GM19395 (cell line): Measurements from ENCODE around the gene THNSL1.
"Not testable (repeated sequence)": the region's sequence is repeated elsewhere in the genome, so short reads cannot be mapped to it uniquely, and the experiment has no call there.

ENCODE experiments used
- ATAC-seq: cut with Tn5 transposase; IDR thresholded peaks from one replicate; pipeline ENCODE4 v1.9.1; 2021; ENCODE audit warnings: mild to moderate bottlenecking, moderate library complexity; ENCODE audit not compliant: unreplicated experiment

THNSL1 gene

GRCh38 chr10:24993237-24993958 is 23.0 kb upstream of the THNSL1 start:
- no peak for ATAC-seq

GRCh38 chr10:24995072-24995471 is 21.3 kb upstream of the THNSL1 start:
- ATAC-seq = no peak

GRCh38 chr10:24998044-24998443 is 18.4 kb upstream of the THNSL1 start:
- no peak for ATAC-seq

GRCh38 chr10:25011591-25011990 is 4.8 kb upstream of the THNSL1 start:
- not testable (repeated sequence) for ATAC-seq

- ATAC-seq = no peak
Observed at GRCh38 chr10:25014579-25014978, 1.8 kb upstream of the THNSL1 start.

GRCh38 chr10:25015828-25016375 is 510 bp upstream of the THNSL1 start, which contains the start of gene ENKUR:
TSS of gene ENKUR (minus strand) at chr10:25016158. CDS start at chr10:25015936, 222 bp downstream.
- peak; percentile 79 for ATAC-seq

- ATAC-seq = peak; percentile 16
Observed at GRCh38 chr10:25017154-25017590, 760 bp downstream of the THNSL1 start.

- ATAC-seq = no peak
Observed at GRCh38 chr10:25017661-25018060, 1.2 kb downstream of the THNSL1 start.

- no peak for ATAC-seq
Observed at GRCh38 chr10:25018703-25019102, 2.3 kb downstream of the THNSL1 start.

GRCh38 chr10:25023278-25023677 is 6.9 kb downstream of the THNSL1 start:
- no peak for ATAC-seq

GRCh38 chr10:25024528-25024927 is 8.1 kb downstream of the THNSL1 start:
- ATAC-seq = no peak

GRCh38 chr10:25026463-25026862 is 10.1 kb downstream of the THNSL1 start:
- ATAC-seq = no peak

GRCh38 chr10:25028711-25029110 is 12.3 kb downstream of the THNSL1 start:
- no peak for ATAC-seq

GRCh38 chr10:25029519-25029918 is 13.1 kb downstream of the THNSL1 start:
- ATAC-seq = no peak

- peak; percentile 58 for ATAC-seq
Observed at GRCh38 chr10:25036381-25036780, 20.0 kb downstream of the THNSL1 start.

GRCh38 chr10:25038325-25038724 is 21.9 kb downstream of the THNSL1 start:
- no peak for ATAC-seq

GRCh38 chr10:25039531-25039930 is 23.1 kb downstream of the THNSL1 start:
- no peak for ATAC-seq

- no peak for ATAC-seq
Observed at GRCh38 chr10:25046641-25047040, 30.2 kb downstream of the THNSL1 start.

GRCh38 chr10:25047088-25047487 is 30.7 kb downstream of the THNSL1 start:
- no peak for ATAC-seq

- ATAC-seq = no peak
Observed at GRCh38 chr10:25047591-25048301, 31.3 kb downstream of the THNSL1 start.

- ATAC-seq = no peak
Observed at GRCh38 chr10:25048450-25048849, 32.0 kb downstream of the THNSL1 start.

- no peak for ATAC-seq
Observed at GRCh38 chr10:25049966-25050365, 33.6 kb downstream of the THNSL1 start.
